Measurements from ENCODE around the gene CCDC141. TPM values are rescaled to one million over a fixed set of nuclear protein-coding genes. Genes with fewer than 3 reads are reported as not detected.
"Not testable (repeated sequence)": the region's sequence is repeated elsewhere in the genome, so short reads cannot be mapped to it uniquely, and the experiment has no call there.

The CCDC141 gene
- total and polyA plus RNA-seq, 4 donors: 0.51 to 4.4 (median 2.4) TPM

DNA sequence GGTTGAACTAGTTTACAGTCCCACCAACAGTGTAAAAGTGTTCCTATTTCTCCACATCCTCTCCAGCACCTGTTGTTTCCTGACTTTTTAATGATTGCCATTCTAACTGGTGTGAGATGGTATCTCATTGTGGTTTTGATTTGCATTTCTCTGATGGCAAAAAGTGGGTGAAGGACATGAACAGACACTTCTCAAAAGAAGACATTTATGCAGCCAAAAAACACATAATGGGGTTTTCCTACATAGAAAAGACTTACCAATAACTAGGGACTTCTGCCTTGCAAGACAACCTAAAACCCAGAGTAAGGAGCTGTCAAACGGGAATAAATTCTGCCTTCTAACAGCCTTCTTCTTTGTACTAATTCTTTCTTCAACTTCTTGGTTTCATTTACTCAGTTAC lies 4.3 kb downstream of the CCDC141 start:
- WGBS (ENCODE audit: insufficient coverage): 0% methylated on average over 1 of the region's 1 CpG
- H3K27ac ChIP-seq (ENCODE audit: low read depth, low read length); H3K27me3 ChIP-seq (ENCODE audit: control insufficient read depth, insufficient read depth, low read length); H3K36me3 ChIP-seq (ENCODE audit: control insufficient read depth, insufficient read depth, low read length); H3K4me1 ChIP-seq (ENCODE audit: control insufficient read depth, insufficient read depth, low read length); DNase-seq (ENCODE audit: low read depth in 4 of 6, low spot score in 6 of 6); H3K4me3 ChIP-seq (ENCODE audit: low read depth, low read length); H3K9me3 ChIP-seq (ENCODE audit: control insufficient read depth, insufficient read depth, low read length): not testable (repeated sequence)

DNA sequence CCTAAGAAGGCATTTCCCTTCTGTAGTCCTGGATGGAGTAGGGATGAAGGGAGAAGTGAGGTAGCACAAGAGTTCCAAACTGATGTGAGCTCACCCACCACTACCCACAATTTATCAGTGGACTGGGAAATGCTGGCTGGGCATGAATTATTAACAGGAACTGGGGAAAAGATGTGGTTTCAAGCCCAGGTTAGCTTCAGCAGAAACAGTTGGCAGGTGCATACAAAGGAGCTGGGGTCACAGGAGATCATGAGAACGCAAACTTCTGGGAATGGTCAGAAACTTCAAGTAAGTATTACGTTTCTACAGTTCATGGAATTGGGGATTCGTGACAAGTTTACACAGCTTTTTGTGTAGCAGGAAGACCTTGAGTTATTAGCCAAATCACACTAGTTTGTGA lies 5.4 kb downstream of the CCDC141 start:
- 100% methylated on average over 1 of the region's 3 CpGs for WGBS (ENCODE audit: insufficient coverage)
- no peaks in the 10 kb centered on the region for H3K36me3 ChIP-seq (ENCODE audit: control insufficient read depth, insufficient read depth, low read length)
- no peaks in the 10 kb centered on the region for H3K9me3 ChIP-seq (ENCODE audit: control insufficient read depth, insufficient read depth, low read length)
- no peaks in the 10 kb centered on the region for H3K27me3 ChIP-seq (ENCODE audit: control insufficient read depth, insufficient read depth, low read length)
- H3K4me1 ChIP-seq (ENCODE audit: control insufficient read depth, insufficient read depth, low read length): no peaks in the 10 kb centered on the region
- no peak for DNase-seq (ENCODE audit: low read depth in 4 of 6, low spot score in 6 of 6)
- no peak overlapping the region for H3K27ac ChIP-seq (ENCODE audit: low read depth, low read length)
- H3K4me3 ChIP-seq (ENCODE audit: low read depth, low read length): no peak overlapping the region

DNA sequence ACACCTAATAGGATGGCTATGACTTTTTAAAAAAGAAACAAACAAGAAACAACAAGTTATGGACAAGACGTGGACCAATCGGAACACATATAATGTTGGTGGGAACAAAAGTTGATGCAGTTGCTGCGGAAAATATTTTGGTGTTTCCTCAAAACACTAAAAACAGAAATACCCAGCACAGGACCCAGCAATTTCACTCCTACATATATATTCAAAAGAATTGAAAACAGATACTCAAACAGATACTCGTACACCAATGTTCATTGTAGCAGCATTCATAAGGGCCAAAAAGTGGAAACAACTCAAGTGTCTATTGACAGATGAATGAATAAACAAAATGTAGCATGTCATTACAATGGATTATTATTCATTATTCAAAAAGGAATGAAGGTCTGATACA lies 12.1 kb downstream of the CCDC141 start:
- H3K27ac ChIP-seq (ENCODE audit: low read depth, low read length): no peak overlapping the region
- H3K36me3 ChIP-seq (ENCODE audit: control insufficient read depth, insufficient read depth, low read length): no peaks in the 10 kb centered on the region
- no peaks in the 10 kb centered on the region for H3K9me3 ChIP-seq (ENCODE audit: control insufficient read depth, insufficient read depth, low read length)
- no peaks in the 10 kb centered on the region for H3K4me1 ChIP-seq (ENCODE audit: control insufficient read depth, insufficient read depth, low read length)
- DNase-seq (ENCODE audit: low read depth in 4 of 6, low spot score in 6 of 6): no peak
- H3K4me3 ChIP-seq (ENCODE audit: low read depth, low read length): no peak overlapping the region
- no CpG with 5 or more reads among the region's 4 CpGs for WGBS (ENCODE audit: insufficient coverage)
- H3K27me3 ChIP-seq (ENCODE audit: control insufficient read depth, insufficient read depth, low read length): no peaks in the 10 kb centered on the region

DNA sequence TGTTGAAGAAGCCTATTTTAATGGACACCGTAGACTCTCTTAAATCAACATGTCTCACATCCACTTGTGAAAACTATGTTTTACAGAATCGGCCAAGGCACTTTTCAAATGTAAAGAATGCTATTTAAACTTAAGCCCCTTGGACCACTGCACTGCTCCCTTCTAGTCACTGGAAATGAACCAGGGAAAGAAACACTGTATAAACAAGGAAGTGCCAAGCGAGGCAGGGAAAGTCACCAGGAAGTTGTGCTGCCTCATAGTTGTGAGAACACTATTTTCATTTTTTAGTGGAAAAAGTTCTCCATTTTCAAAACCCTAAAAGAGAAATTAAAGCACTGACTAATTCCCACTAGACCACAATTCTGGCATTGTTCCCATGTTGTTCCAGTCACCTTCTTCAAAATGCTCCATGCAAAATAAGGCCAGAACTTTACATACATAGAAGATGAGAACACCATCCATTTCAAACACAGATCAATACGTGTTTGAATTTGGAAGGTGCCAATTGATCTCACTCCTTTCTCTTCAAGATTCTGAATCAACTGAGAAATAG lies 13.5 kb downstream of the CCDC141 start:
- Histone ChIP-seq H3K27ac (ENCODE audit: low read depth, low read length) (no peak overlapping the region), H3K27me3 (ENCODE audit: control insufficient read depth, insufficient read depth, low read length) (no peaks in the 10 kb centered on the region), H3K4me1 (ENCODE audit: control insufficient read depth, insufficient read depth, low read length) (no peaks in the 10 kb centered on the region), H3K9me3 (ENCODE audit: control insufficient read depth, insufficient read depth, low read length) (no peaks in the 10 kb centered on the region), H3K36me3 (ENCODE audit: control insufficient read depth, insufficient read depth, low read length) (no peaks in the 10 kb centered on the region), H3K4me3 (ENCODE audit: low read depth, low read length) (no peak overlapping the region)
- DNase-seq (ENCODE audit: low read depth in 4 of 6, low spot score in 6 of 6): no peak
- no CpG with 5 or more reads among the region's 4 CpGs for WGBS (ENCODE audit: insufficient coverage)

DNA sequence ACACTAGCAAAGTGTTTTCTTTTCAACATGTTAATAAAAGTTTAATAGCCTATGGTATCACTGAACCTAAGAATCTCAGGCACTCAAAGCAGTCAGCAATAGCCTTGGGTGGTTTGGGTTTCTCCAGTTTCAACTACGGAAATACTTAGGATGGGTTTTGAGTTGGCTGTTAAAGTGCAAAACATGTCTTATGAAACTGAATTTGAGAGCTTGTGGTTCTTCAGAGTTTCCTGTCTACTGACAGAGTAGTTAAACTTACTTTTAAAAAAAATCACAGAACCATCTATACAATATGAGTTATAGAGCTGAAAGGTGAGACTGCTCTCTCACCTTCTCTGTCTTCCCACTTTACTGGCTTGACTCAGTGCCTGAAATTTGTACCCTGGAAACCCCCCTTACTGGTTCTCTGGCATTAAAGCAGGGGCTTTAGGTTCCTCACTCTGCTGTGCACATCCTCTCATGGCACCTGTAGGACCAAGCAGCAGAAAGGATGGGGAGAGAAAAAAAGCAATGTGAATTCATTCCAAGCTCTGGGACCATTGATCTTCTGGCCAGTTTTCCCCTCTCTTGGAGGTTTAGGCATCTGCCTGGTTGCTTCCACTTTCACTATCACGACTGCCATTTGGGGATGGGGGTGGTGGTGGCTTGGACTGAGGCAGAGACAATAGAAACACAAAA lies 18.1 kb downstream of the CCDC141 start:
- no peak overlapping the region for H3K27ac ChIP-seq (ENCODE audit: low read depth, low read length)

DNA sequence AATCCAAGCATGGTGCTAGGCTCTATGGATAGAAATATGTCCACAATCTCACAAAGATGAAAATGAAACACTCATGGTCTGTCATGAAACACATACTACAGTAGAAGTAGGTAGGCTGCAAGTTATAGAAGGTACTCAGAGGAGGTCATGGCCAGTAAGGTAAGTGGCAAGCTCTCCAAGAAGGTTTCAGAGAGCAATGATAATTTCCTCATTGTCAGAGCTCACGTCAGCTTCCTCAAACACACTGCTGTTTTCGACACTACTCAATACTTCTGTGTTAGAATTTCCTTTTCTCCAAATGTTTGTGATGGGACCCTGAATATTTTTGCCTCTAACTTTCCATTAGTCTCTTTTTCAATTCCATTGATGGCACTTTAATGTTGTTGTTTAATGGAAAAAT lies 25.5 kb downstream of the CCDC141 start:
- H3K36me3 ChIP-seq (ENCODE audit: control insufficient read depth, insufficient read depth, low read length): no peaks in the 10 kb centered on the region
- H3K4me1 ChIP-seq (ENCODE audit: control insufficient read depth, insufficient read depth, low read length): no peaks in the 10 kb centered on the region
- H3K9me3 ChIP-seq (ENCODE audit: control insufficient read depth, insufficient read depth, low read length): no peaks in the 10 kb centered on the region
- H3K4me3 ChIP-seq (ENCODE audit: low read depth, low read length): no peak overlapping the region
- no peak for DNase-seq (ENCODE audit: low read depth in 4 of 6, low spot score in 6 of 6)
- H3K27me3 ChIP-seq (ENCODE audit: control insufficient read depth, insufficient read depth, low read length): no peaks in the 10 kb centered on the region
- no peak overlapping the region for H3K27ac ChIP-seq (ENCODE audit: low read depth, low read length)
- WGBS (ENCODE audit: insufficient coverage): no CpG with 5 or more reads among the region's 2 CpGs

More for the DNA sequence above, 18.1 kb downstream of the CCDC141 start:
- Histone ChIP-seq H3K27me3 (ENCODE audit: control insufficient read depth, insufficient read depth, low read length) (no peaks in the 10 kb centered on the region), H3K4me1 (ENCODE audit: control insufficient read depth, insufficient read depth, low read length) (no peaks in the 10 kb centered on the region), H3K4me3 (ENCODE audit: low read depth, low read length) (no peak overlapping the region), H3K36me3 (ENCODE audit: control insufficient read depth, insufficient read depth, low read length) (no peaks in the 10 kb centered on the region), H3K9me3 (ENCODE audit: control insufficient read depth, insufficient read depth, low read length) (no peaks in the 10 kb centered on the region)
- 100% methylated on average over 1 of the region's 2 CpGs for WGBS (ENCODE audit: insufficient coverage)
- DNase-seq (ENCODE audit: low read depth in 4 of 6, low spot score in 6 of 6): no peak

DNA sequence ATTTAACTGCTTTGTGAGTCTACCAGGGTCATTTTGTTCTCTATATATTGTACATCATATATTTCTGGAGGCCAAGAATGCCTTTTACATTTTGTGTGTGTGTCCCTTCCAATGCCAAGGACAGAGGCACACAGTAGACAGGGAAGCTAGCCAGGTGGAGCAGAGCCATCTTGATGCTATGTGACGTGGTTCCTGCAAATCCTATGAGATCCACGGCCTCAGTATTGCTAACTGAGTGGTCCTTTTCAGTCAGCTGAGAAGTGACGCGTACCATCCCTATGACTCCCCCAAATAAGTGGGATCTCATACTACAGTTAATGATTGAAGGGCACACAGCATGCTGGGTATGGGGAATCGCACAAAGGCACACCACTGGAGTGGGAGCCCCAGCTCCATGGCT lies 27.3 kb downstream of the CCDC141 start:
- DNase-seq (ENCODE audit: low read depth in 4 of 6, low spot score in 6 of 6): no peak
- Histone ChIP-seq H3K9me3 (ENCODE audit: control insufficient read depth, insufficient read depth, low read length) (no peaks in the 10 kb centered on the region), H3K27me3 (ENCODE audit: control insufficient read depth, insufficient read depth, low read length) (no peaks in the 10 kb centered on the region), H3K4me1 (ENCODE audit: control insufficient read depth, insufficient read depth, low read length) (no peaks in the 10 kb centered on the region), H3K4me3 (ENCODE audit: low read depth, low read length) (no peak overlapping the region), H3K36me3 (ENCODE audit: control insufficient read depth, insufficient read depth, low read length) (no peaks in the 10 kb centered on the region), H3K27ac (ENCODE audit: low read depth, low read length) (no peak overlapping the region)
- 76% methylated on average over 4 of the region's 5 CpGs for WGBS (ENCODE audit: insufficient coverage)

DNA sequence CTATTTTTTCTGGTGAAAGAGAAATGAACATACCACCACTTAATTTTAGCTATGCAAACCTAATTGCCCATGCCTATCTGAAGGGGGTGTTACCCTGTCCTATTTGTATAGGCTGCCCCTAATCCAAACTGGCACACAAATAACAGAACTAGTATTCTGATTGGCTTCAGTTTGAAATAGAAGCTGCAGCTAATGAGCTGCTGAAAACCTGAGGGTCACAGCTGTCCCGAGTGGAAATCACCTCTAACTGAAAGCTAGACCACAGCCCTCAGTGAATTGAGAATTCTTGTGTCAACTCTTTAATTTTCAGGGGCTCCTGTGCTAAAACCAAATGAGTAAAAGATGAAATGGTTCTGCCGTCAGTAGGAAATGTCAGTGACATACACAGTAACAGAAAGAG lies 28.7 kb downstream of the CCDC141 start:
- WGBS (ENCODE audit: insufficient coverage): no CpG with 5 or more reads among the region's 2 CpGs
- H3K4me1 ChIP-seq (ENCODE audit: control insufficient read depth, insufficient read depth, low read length): no peaks in the 10 kb centered on the region

DNA sequence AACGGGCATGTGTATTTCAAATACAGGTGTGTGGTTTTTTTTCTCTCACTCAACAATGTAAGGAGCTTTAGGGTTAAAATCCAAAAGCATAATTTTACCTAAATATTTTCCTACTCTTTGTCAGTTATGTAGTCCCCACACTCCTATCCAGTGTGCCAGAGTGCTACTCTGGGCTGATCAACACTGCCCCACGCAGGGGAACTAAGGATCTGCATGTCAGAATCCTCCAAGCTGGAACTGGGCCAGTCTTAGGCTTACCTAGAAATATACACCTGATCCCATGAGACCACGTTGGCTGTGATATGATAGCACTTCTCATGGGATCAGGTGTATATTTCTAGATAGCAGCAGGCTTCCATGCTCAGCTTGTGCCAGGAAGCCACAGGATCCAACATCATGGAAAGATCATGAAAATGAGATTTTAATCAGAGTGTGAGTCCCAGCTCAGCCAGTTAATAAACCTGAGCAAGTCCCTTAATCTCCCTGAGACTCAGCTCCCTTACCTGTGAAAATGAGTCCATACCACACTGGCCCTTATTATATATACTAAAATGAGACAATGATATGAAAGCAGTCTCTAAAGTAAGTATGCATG lies 29.7 kb downstream of the CCDC141 start:
- no peak overlapping the region for H3K27ac ChIP-seq (ENCODE audit: low read depth, low read length)
- DNase-seq (ENCODE audit: low read depth in 4 of 6, low spot score in 6 of 6): peak in 1 of 6 donors; percentile 11
- H3K36me3 ChIP-seq (ENCODE audit: control insufficient read depth, insufficient read depth, low read length): no peaks in the 10 kb centered on the region
- no peaks in the 10 kb centered on the region for H3K27me3 ChIP-seq (ENCODE audit: control insufficient read depth, insufficient read depth, low read length)
- H3K9me3 ChIP-seq (ENCODE audit: control insufficient read depth, insufficient read depth, low read length): no peaks in the 10 kb centered on the region
- H3K4me3 ChIP-seq (ENCODE audit: low read depth, low read length): no peak overlapping the region
- no peaks in the 10 kb centered on the region for H3K4me1 ChIP-seq (ENCODE audit: control insufficient read depth, insufficient read depth, low read length)
- 0% methylated on average over 1 of the region's 3 CpGs for WGBS (ENCODE audit: insufficient coverage)

More for the DNA sequence above, 28.7 kb downstream of the CCDC141 start:
- Histone ChIP-seq H3K36me3 (ENCODE audit: control insufficient read depth, insufficient read depth, low read length) (no peaks in the 10 kb centered on the region), H3K27ac (ENCODE audit: low read depth, low read length) (no peak overlapping the region), H3K27me3 (ENCODE audit: control insufficient read depth, insufficient read depth, low read length) (no peaks in the 10 kb centered on the region), H3K9me3 (ENCODE audit: control insufficient read depth, insufficient read depth, low read length) (no peaks in the 10 kb centered on the region), H3K4me3 (ENCODE audit: low read depth, low read length) (no peak overlapping the region)
- no peak for DNase-seq (ENCODE audit: low read depth in 4 of 6, low spot score in 6 of 6)

DNA sequence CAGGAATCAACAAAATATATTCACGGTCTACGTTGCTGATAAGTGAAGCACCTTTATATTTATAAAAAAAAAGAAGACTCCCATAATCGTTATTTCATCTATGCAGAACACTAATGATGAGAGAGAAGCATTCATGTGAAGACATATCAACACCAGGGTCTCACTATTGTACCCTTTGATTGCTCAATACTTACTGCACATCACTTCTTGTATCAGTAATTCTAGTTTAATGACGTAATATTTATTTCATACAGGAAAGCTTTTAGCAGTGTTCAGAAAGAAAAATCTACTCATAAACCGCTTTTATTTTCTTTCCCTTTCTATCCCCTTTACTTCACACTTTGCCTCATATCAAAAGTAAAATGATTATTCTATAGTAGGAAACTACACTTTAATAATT lies 30.7 kb downstream of the CCDC141 start:
- no peak for DNase-seq (ENCODE audit: low read depth in 4 of 6, low spot score in 6 of 6)
- Histone ChIP-seq H3K4me3 (ENCODE audit: low read depth, low read length) (no peak overlapping the region), H3K36me3 (ENCODE audit: control insufficient read depth, insufficient read depth, low read length) (no peaks in the 10 kb centered on the region), H3K9me3 (ENCODE audit: control insufficient read depth, insufficient read depth, low read length) (no peaks in the 10 kb centered on the region), H3K4me1 (ENCODE audit: control insufficient read depth, insufficient read depth, low read length) (no peaks in the 10 kb centered on the region), H3K27ac (ENCODE audit: low read depth, low read length) (no peak overlapping the region), H3K27me3 (ENCODE audit: control insufficient read depth, insufficient read depth, low read length) (no peaks in the 10 kb centered on the region)
- WGBS (ENCODE audit: insufficient coverage): no CpG with 5 or more reads among the region's 5 CpGs

All from spinal cord (tissue), 10 donors.